Measurements from ENCODE around the gene PACSIN2.
A peak's percentile ranks its signal among the peaks of the same experiment; 100 is the strongest.

PACSIN2 gene

GRCh38 chr22:42964994-42965699, 49.8 kb downstream of the PACSIN2 start:
- peak; percentile 25 for DNase-seq
- Histone ChIP-seq H3K4me1 (ENCODE audit: insufficient read depth, low read length) (peaks cover 9% of the 10 kb centered on the region), H3K79me2 (ENCODE audit: insufficient read depth, low read length) (peaks cover 79% of the 10 kb centered on the region), H3K36me3 (ENCODE audit: insufficient read depth, low read length) (peaks cover 4% of the 10 kb centered on the region; the same call in 1 of the 2 replicates), H3K4me2 (ENCODE audit: insufficient read depth, low read length) (no peak overlapping the region), H2AFZ (ENCODE audit: low read depth, low read length) (no peak overlapping the region), H4K20me1 (ENCODE audit: insufficient read depth, low read length) (peaks cover 57% of the 10 kb centered on the region), H3K9me3 (ENCODE audit: insufficient read depth, low read length, severe bottlenecking) (no peaks in the 10 kb centered on the region), H3K27ac (ENCODE audit: low read length) (no peak overlapping the region), H3K27me3 (ENCODE audit: insufficient read depth, low read length, poor library complexity) (no peaks in the 10 kb centered on the region), H3K4me3 (ENCODE audit: low read depth in 1 of 2, low read length in 2 of 2) (no peak overlapping the region), H3K9ac (ENCODE audit: low read depth, low read length) (no peak overlapping the region)
- peak; percentile 86 for ATAC-seq (ENCODE audit: insufficient read depth, low read depth)
- TF ChIP-seq EZH2 (IDR thresholded peaks at IDR 0.05; ENCODE audit: borderline replicate concordance, low read depth, low read length, severe bottlenecking): no peak
- no peak for TF ChIP-seq CTCF (IDR thresholded peaks at IDR 0.05; ENCODE audit: borderline replicate concordance, extremely low read depth, low read length, poor library complexity, severe bottlenecking)

- Histone ChIP-seq H3K27ac (ENCODE audit: low read length) (no peak overlapping the region), H3K4me2 (ENCODE audit: insufficient read depth, low read length) (no peak overlapping the region)
- TF ChIP-seq CTCF (IDR thresholded peaks at IDR 0.05; ENCODE audit: borderline replicate concordance, extremely low read depth, low read length, poor library complexity, severe bottlenecking) (no peak), EZH2 (IDR thresholded peaks at IDR 0.05; ENCODE audit: borderline replicate concordance, low read depth, low read length, severe bottlenecking) (no peak)
Measured at GRCh38 chr22:42963231-42963595, 51.7 kb downstream of the PACSIN2 start.

GRCh38 chr22:42962295-42963230, 52.4 kb downstream of the PACSIN2 start:
- Histone ChIP-seq H4K20me1 (ENCODE audit: insufficient read depth, low read length) (peaks cover 60% of the 10 kb centered on the region), H2AFZ (ENCODE audit: low read depth, low read length) (no peak overlapping the region), H3K9ac (ENCODE audit: low read depth, low read length) (no peak overlapping the region), H3K4me2 (ENCODE audit: insufficient read depth, low read length) (no peak overlapping the region), H3K4me1 (ENCODE audit: insufficient read depth, low read length) (peaks cover 9% of the 10 kb centered on the region), H3K9me3 (ENCODE audit: insufficient read depth, low read length, severe bottlenecking) (no peaks in the 10 kb centered on the region), H3K4me3 (ENCODE audit: low read depth in 1 of 2, low read length in 2 of 2) (no peak overlapping the region), H3K27me3 (ENCODE audit: insufficient read depth, low read length, poor library complexity) (no peaks in the 10 kb centered on the region), H3K79me2 (ENCODE audit: insufficient read depth, low read length) (peaks cover 77% of the 10 kb centered on the region), H3K27ac (ENCODE audit: low read length) (no peak overlapping the region), H3K36me3 (ENCODE audit: insufficient read depth, low read length) (peaks cover 8% of the 10 kb centered on the region; the same call in 1 of the 2 replicates)
- TF ChIP-seq CTCF (IDR thresholded peaks at IDR 0.05; ENCODE audit: borderline replicate concordance, extremely low read depth, low read length, poor library complexity, severe bottlenecking) (no peak), EZH2 (IDR thresholded peaks at IDR 0.05; ENCODE audit: borderline replicate concordance, low read depth, low read length, severe bottlenecking) (no peak)
- ATAC-seq (ENCODE audit: insufficient read depth, low read depth) (no peak), DNase-seq (no peak)

More at GRCh38 chr22:42963231-42963595, 51.7 kb downstream of the PACSIN2 start:
- no peak overlapping the region for H2AFZ ChIP-seq (ENCODE audit: low read depth, low read length)
- ATAC-seq (ENCODE audit: insufficient read depth, low read depth) (no peak), DNase-seq (no peak)
- H3K79me2 ChIP-seq (ENCODE audit: insufficient read depth, low read length): peaks cover 75% of the 10 kb centered on the region
- no peak overlapping the region for H3K4me3 ChIP-seq (ENCODE audit: low read depth in 1 of 2, low read length in 2 of 2)
- H3K9me3 ChIP-seq (ENCODE audit: insufficient read depth, low read length, severe bottlenecking): no peaks in the 10 kb centered on the region
- H3K36me3 ChIP-seq (ENCODE audit: insufficient read depth, low read length): peaks cover 8% of the 10 kb centered on the region; the same call in 1 of the 2 replicates
- H4K20me1 ChIP-seq (ENCODE audit: insufficient read depth, low read length): peaks cover 62% of the 10 kb centered on the region
- peaks cover 9% of the 10 kb centered on the region for H3K4me1 ChIP-seq (ENCODE audit: insufficient read depth, low read length)
- no peak overlapping the region for H3K9ac ChIP-seq (ENCODE audit: low read depth, low read length)
- H3K27me3 ChIP-seq (ENCODE audit: insufficient read depth, low read length, poor library complexity): no peaks in the 10 kb centered on the region
